Lower leg skin (tissue), 4 donors: ENCODE results near the gene CLDN12. TPM values are rescaled to one million over a fixed set of nuclear protein-coding genes. Genes with fewer than 3 reads are reported as not detected.
"Not testable (repeated sequence)": the region's sequence is repeated elsewhere in the genome, so short reads cannot be mapped to it uniquely, and the experiment has no call there.

ENCODE experiments used
- DNase-seq, 2 donors: peaks; one replicate each; pipeline ENCODE4 v3.0.0-alpha.2; 2019; ENCODE audit warnings: low spot score in 2 of 2
- H3K4me3 ChIP-seq: fragments of 200-600 bp; sonication (generic); 2 replicates; pipeline ENCODE4 v1.5.1; 2017; ENCODE audit warnings: mild to moderate bottlenecking, low read depth; ENCODE audit not compliant: poor library complexity, severe bottlenecking
- CTCF ChIP-seq, 3 donors: fragments of 450-650 bp; IDR thresholded peaks; one replicate each; pipeline ENCODE4 v1.5.1; 2016; ENCODE audit warnings: antibody characterized with exemption in 3 of 3, mild to moderate bottlenecking in 3 of 3, moderate library complexity in 2 of 3
- POLR2A ChIP-seq, 2 donors: fragments of 450-650 bp; IDR thresholded peaks; one replicate each; pipeline ENCODE4 v1.6.1; 2016 to 2017; ENCODE audit warnings: antibody characterized with exemption in 2 of 2, mild to moderate bottlenecking in 1 of 2, moderate library complexity in 1 of 2
- WGBS, 2 donors: methylation state at CpG; one replicate each; pipeline ENCODE4 v1.1.5; 2018; 5-methylcytosine and 5-hydroxymethylcytosine counted together
- intact Hi-C: fragments of 100-400 bp; cut with DNase I; formaldehyde crosslinking; loops from one replicate; pipeline ENCODE4 v1.15.0; 2023; ENCODE audit warnings: low total_unique reads
- total RNA-seq, 4 donors: library from RNA; depleted of rRNA; stranded (reverse); fragments of >200 nt; gene quantifications; one replicate each; pipeline ENCODE4 v1.1.0, GENCODE V29; 2016

CLDN12 gene
- total RNA-seq, 4 donors from 2014 or later = 11.2 to 17.1 (median 12.6) TPM

- WGBS, 2 donors = 69 to 74% methylated on average over 2 of the region's 2 CpGs
- no peak overlapping the region for H3K4me3 ChIP-seq
- TF ChIP-seq CTCF (IDR thresholded peaks at IDR 0.05) (no peak), POLR2A (IDR thresholded peaks at IDR 0.05) (no peak)
- intact Hi-C loops = no loop called here
- DNase-seq = no peak
Measured at GRCh38 chr7:90458104-90458503, 54.8 kb downstream of the CLDN12 start.

GRCh38 chr7:90459888-90460287 lies 56.6 kb downstream of the CLDN12 start:
- WGBS, 2 donors = 72 to 87% methylated on average over 4 of the region's 4 CpGs
- no peak overlapping the region for H3K4me3 ChIP-seq
- DNase-seq = no peak
- intact Hi-C loops = no loop called here
- TF ChIP-seq CTCF (IDR thresholded peaks at IDR 0.05) (no peak), POLR2A (IDR thresholded peaks at IDR 0.05) (no peak)

GRCh38 chr7:90461219-90461618 lies 58.0 kb downstream of the CLDN12 start:
- DNase-seq = no peak
- no peak overlapping the region for H3K4me3 ChIP-seq
- TF ChIP-seq POLR2A (IDR thresholded peaks at IDR 0.05) (no peak), CTCF (IDR thresholded peaks at IDR 0.05) (no peak)
- intact Hi-C loops = no loop called here

GRCh38 chr7:90463151-90463628 lies 59.9 kb downstream of the CLDN12 start:
- DNase-seq, intact Hi-C loops, H3K4me3 ChIP-seq: not testable (repeated sequence)
- whole genome bisulfite sequencing, 2 donors = 30 to 32% methylated on average over 4 of the region's 4 CpGs

Other genes with a start within 250 kb of the CLDN12 start
- 1 to 10 TPM in 2 of 4 donors, under 1 TPM in 2; 0.27 to 5.9 (median 1.9) TPM for gene STEAP1, start 249.0 kb upstream of the CLDN12 start, total RNA-seq
- 1 to 10 TPM; 2.7 to 7.9 (median 5.3) TPM for gene STEAP2, start 191.7 kb upstream of the CLDN12 start, total RNA-seq
- 1 to 10 TPM; 1.3 to 3.7 (median 3.4) TPM for gene CFAP69, start 158.3 kb upstream of the CLDN12 start, total RNA-seq
- gene FAM237B, start 82.2 kb upstream of the CLDN12 start, total RNA-seq = not detected
- 10 to 100 TPM; 11.6 to 26.2 (median 15.3) TPM for gene GTPBP10, start 56.7 kb upstream of the CLDN12 start, total RNA-seq
- gene PTTG1IP2, start 66.2 kb downstream of the CLDN12 start, total RNA-seq = not detected
- gene CDK14, start 192.9 kb downstream of the CLDN12 start, total RNA-seq = 10 to 100 TPM in 1 of 4 donors, 1 to 10 TPM in 3; 1.1 to 12.7 (median 5.8) TPM